Measurements from ENCODE around the gene MAG.

DNA sequence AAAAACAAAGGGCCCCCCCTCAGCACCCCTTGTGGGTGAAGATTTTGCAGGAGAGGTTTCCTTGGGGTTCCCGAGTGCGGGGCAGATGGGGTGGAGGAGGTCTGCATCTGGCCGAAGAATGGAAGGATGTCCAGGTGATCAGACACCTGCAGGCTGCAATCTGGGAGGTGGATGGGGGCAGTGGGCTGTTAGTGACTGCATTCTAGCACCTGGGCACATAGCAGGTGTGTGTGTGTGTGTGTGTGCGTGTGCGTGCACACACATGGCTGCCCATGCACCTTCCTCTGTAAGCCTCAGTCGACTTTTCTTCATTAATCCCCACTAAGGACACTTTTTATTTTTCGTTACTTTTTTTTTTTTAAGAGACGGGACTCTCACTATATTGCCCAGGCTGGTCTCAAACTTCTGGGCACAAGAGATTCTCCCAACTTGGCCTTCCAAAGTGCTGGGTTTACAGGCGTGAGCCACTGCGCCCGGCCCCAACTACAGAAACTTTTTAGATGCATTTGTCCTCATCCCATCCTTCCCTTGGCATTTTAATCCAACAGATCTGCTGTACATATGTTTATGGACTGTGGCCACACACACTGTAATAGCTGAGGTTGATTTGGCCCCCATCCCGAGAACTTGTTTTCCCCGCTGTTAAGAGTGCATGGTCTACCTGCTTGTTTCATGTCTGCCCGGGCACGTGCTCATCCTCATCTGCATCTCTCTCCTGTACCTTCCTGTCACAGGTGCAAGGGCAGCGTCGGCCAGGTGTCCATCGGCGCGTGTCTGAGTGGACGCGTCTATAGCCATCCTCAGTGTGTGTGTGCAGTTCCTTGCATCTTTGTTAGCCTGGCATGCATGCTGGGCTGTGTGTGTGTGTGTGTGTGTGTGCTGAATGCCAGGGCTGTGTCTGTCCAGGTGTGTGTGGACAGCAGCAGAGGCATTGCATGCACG is 731 bp downstream of the MAG start:
- no peak for TF ChIP-seq POLR2A (IDR thresholded peaks at IDR 0.05; ENCODE audit: borderline replicate concordance, extremely low read depth, insufficient read depth, insufficient read length)
- TF ChIP-seq, protein P1, sequence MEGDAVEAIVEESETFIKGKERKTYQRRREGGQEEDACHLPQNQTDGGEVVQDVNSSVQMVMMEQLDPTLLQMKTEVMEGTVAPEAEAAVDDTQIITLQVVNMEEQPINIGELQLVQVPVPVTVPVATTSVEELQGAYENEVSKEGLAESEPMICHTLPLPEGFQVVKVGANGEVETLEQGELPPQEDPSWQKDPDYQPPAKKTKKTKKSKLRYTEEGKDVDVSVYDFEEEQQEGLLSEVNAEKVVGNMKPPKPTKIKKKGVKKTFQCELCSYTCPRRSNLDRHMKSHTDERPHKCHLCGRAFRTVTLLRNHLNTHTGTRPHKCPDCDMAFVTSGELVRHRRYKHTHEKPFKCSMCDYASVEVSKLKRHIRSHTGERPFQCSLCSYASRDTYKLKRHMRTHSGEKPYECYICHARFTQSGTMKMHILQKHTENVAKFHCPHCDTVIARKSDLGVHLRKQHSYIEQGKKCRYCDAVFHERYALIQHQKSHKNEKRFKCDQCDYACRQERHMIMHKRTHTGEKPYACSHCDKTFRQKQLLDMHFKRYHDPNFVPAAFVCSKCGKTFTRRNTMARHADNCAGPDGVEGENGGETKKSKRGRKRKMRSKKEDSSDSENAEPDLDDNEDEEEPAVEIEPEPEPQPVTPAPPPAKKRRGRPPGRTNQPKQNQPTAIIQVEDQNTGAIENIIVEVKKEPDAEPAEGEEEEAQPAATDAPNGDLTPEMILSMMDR (IDR thresholded peaks at IDR 0.05 in 2 of 3, conservative IDR thresholded peaks at IDR 0.05 in 1 of 3; ENCODE audit: borderline replicate concordance in 1 of 3, insufficient read depth in 1 of 3, low read depth in 2 of 3, low read length in 2 of 3): no peak
- no peak for TF ChIP-seq ELF1 (IDR thresholded peaks at IDR 0.05; ENCODE audit: borderline replicate concordance, low read depth)
- no peak for TF ChIP-seq JUND (IDR thresholded peaks at IDR 0.05)
- no peak for TF ChIP-seq CEBPB (IDR thresholded peaks at IDR 0.05; ENCODE audit: low read depth)
- TF ChIP-seq EZH2 (IDR thresholded peaks at IDR 0.05): no peak
- TF ChIP-seq YY1 (IDR thresholded peaks at IDR 0.05; ENCODE audit: extremely low read depth, insufficient replicate concordance, low read depth, low read length): no peak
- no peak for TF ChIP-seq POLR2AphosphoS5 (IDR thresholded peaks at IDR 0.05; ENCODE audit: low read depth, low read length)
- TF ChIP-seq SIN3A (IDR thresholded peaks at IDR 0.05; ENCODE audit: low read depth): no peak
- TF ChIP-seq EZH2phosphoT487 (IDR thresholded peaks at IDR 0.05; ENCODE audit: borderline replicate concordance): no peak
- TF ChIP-seq ZBTB33 (IDR thresholded peaks at IDR 0.05; ENCODE audit: extremely low read depth, insufficient replicate concordance, low read length): no peak
- TF ChIP-seq FOSL1 (IDR thresholded peaks at IDR 0.05; ENCODE audit: low read depth): no peak
- no peak for TF ChIP-seq EGR1 (IDR thresholded peaks at IDR 0.05; ENCODE audit: low read depth)
- TF ChIP-seq, protein P2, sequence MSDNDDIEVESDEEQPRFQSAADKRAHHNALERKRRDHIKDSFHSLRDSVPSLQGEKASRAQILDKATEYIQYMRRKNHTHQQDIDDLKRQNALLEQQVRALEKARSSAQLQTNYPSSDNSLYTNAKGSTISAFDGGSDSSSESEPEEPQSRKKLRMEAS (IDR thresholded peaks at IDR 0.05): no peak

All from HCT116 (cell line).